Measurements from ENCODE around the gene RAD23A.
A peak's percentile ranks its signal among the peaks of the same experiment; 100 is the strongest.

Gene RAD23A

DNA sequence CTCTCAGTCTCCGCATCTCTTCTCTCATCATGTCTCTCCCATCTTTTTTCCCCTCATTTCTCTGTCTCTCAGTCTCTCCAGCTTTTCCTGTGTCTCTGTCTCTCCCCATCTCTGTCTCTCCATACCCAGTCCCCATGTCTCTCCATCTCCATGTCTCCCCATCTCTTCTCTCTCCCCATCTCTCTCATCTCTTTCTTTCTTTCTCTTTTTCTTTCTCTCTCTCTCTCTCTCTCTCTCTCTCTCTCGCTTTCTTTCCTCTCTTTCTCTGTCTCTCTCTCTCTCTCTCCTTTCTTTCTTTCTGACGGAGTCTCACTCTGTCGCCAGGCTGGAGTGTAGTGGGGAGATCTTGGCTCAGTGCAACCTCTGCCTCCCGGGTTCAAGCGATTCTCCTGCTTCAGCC lies 37.0 kb downstream of the RAD23A start:
- Histone ChIP-seq H2BK120ac (ENCODE audit: low read depth, low read length) (no peak overlapping the region), H4K8ac (ENCODE audit: low read depth, low read length) (no peak overlapping the region), H3K9me3 (replicated peaks in 1 of 2; ENCODE audit: control insufficient read depth in 2 of 2, insufficient read depth in 1 of 2, low read depth in 1 of 2, low read length in 2 of 2) (peaks cover 0 to 7% of the 10 kb centered on the region in 2 donors), H4K91ac (ENCODE audit: low read depth, low read length, poor library complexity) (no peak overlapping the region), H3K23ac (ENCODE audit: low read depth, low read length, poor library complexity) (no peak overlapping the region), H3K4me3 (ENCODE audit: low read length in 2 of 2) (no peak overlapping the region), H3K14ac (ENCODE audit: low read length) (no peak overlapping the region), H3K4me1 (ENCODE audit: control insufficient read depth in 2 of 2, insufficient read depth in 1 of 2, low read depth in 1 of 2, low read length in 2 of 2) (peaks cover 3 to 15% of the 10 kb centered on the region in 2 donors), H3K36me3 (replicated peaks in 1 of 2; ENCODE audit: control insufficient read depth in 2 of 2, insufficient read depth in 2 of 2, low read length in 2 of 2) (no peaks in the 10 kb centered on the region), H2AFZ (ENCODE audit: low read length) (no peak overlapping the region), H2AK5ac (ENCODE audit: low read depth, low read length) (peak overlapping the region; percentile 88), H3K9ac (ENCODE audit: low read depth, low read length, poor library complexity) (no peak overlapping the region), H3K4ac (ENCODE audit: low read length) (no peak overlapping the region), H3K79me1 (ENCODE audit: low read depth, low read length) (no peaks in the 10 kb centered on the region), H3K18ac (ENCODE audit: low read length) (no peak overlapping the region), H2BK12ac (ENCODE audit: low read length) (no peak overlapping the region), H2BK15ac (ENCODE audit: low read length) (no peak overlapping the region), H3K27me3 (ENCODE audit: control insufficient read depth in 3 of 3, insufficient read depth in 3 of 3, low read depth in 1 of 3, low read length in 3 of 3) (peaks cover 0 to 58% (median 41%) of the 10 kb centered on the region in 3 experiments), H3K27ac (replicated peaks; ENCODE audit: low read length) (no peak overlapping the region), H3K4me2 (ENCODE audit: insufficient read depth, low read length, poor library complexity, severe bottlenecking) (no peak overlapping the region), H2BK5ac (ENCODE audit: low read length) (no peak overlapping the region)
- DNase-seq (ENCODE audit: low spot score) = no peak
- WGBS, 2 donors (ENCODE audit: extremely low coverage in 2 of 2, insufficient read length in 2 of 2, insufficient replicate concordance in 1 of 2) = no CpG with 5 or more reads among the region's 6 CpGs

DNA sequence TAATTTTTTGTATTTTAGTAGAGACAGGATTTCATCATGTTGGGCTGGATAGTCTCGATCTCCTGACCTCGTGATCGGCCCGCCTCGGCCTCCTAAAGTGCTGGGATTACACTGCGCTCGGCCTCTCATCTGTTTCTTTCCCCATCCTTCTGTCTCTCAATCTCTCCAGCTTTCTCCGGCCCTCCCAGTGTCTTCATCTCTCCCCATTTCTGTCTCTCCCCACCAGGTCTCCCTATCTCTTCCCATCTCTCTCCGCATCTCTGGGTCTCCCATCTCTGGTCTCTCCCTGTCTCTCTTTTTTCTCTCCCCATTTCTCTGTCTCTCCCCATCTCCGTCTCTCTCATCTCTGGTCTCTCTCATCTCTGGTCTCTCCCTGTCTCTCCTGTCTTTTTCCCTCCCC lies 37.4 kb downstream of the RAD23A start:
- Histone ChIP-seq H3K4me1 (ENCODE audit: control insufficient read depth in 2 of 2, insufficient read depth in 1 of 2, low read depth in 1 of 2, low read length in 2 of 2) (peaks cover 3 to 15% of the 10 kb centered on the region in 2 donors), H2AK5ac (ENCODE audit: low read depth, low read length) (peak overlapping the region; percentile 88), H3K4me3 (ENCODE audit: low read length in 2 of 2) (no peak overlapping the region), H4K8ac (ENCODE audit: low read depth, low read length) (no peak overlapping the region), H3K36me3 (replicated peaks in 1 of 2; ENCODE audit: control insufficient read depth in 2 of 2, insufficient read depth in 2 of 2, low read length in 2 of 2) (no peaks in the 10 kb centered on the region), H3K23ac (ENCODE audit: low read depth, low read length, poor library complexity) (no peak overlapping the region), H3K27me3 (ENCODE audit: control insufficient read depth in 3 of 3, insufficient read depth in 3 of 3, low read depth in 1 of 3, low read length in 3 of 3) (peaks cover 0 to 63% (median 43%) of the 10 kb centered on the region in 3 experiments), H3K4ac (ENCODE audit: low read length) (no peak overlapping the region), H2AFZ (ENCODE audit: low read length) (peak overlapping the region; percentile 63), H3K14ac (ENCODE audit: low read length) (no peak overlapping the region), H3K79me1 (ENCODE audit: low read depth, low read length) (no peaks in the 10 kb centered on the region), H3K9ac (ENCODE audit: low read depth, low read length, poor library complexity) (no peak overlapping the region), H4K91ac (ENCODE audit: low read depth, low read length, poor library complexity) (no peak overlapping the region), H3K27ac (replicated peaks; ENCODE audit: low read length) (no peak overlapping the region), H3K4me2 (ENCODE audit: insufficient read depth, low read length, poor library complexity, severe bottlenecking) (peak overlapping the region; percentile 45), H2BK5ac (ENCODE audit: low read length) (no peak overlapping the region), H2BK15ac (ENCODE audit: low read length) (no peak overlapping the region), H3K9me3 (replicated peaks in 1 of 2; ENCODE audit: control insufficient read depth in 2 of 2, insufficient read depth in 1 of 2, low read depth in 1 of 2, low read length in 2 of 2) (peaks cover 0 to 7% of the 10 kb centered on the region in 2 donors), H3K18ac (ENCODE audit: low read length) (peak overlapping the region; percentile 38), H2BK120ac (ENCODE audit: low read depth, low read length) (no peak overlapping the region), H2BK12ac (ENCODE audit: low read length) (no peak overlapping the region)
- no peak for DNase-seq (ENCODE audit: low spot score)
- WGBS, 2 donors (ENCODE audit: extremely low coverage in 2 of 2, insufficient read length in 2 of 2, insufficient replicate concordance in 1 of 2) = no CpG with 5 or more reads among the region's 10 CpGs

DNA sequence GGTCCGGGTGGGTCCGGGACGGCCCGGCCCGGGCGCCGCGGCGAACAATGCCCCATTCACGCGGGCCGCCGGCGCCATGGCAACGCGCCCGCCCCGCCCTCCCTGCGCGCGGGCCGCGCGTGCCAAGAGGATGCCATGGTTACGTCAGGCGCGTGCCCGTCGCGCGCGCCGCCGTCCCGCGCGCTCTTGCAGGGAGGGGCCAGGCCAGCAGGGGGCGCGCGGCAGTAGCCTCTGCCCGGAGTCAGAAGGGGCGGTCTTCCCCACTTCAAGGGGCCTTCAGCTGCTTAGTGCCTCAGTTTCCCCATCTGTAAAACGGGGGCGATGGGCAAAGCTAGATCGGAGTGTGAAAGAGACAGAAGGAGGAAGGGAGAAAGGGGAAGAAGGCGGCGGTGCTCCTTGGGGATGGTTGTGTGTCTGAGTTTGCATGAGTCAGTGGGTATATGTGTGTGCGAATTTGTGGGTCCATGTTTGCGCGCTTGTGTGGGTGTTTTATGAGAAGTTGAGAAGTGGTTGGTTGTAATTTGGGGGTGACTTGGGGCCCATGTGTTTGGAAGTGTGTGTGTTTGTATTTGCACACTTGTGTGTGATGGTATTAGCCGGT lies 38.0 kb downstream of the RAD23A start:
- Histone ChIP-seq H3K36me3 (replicated peaks in 1 of 2; ENCODE audit: control insufficient read depth in 2 of 2, insufficient read depth in 2 of 2, low read length in 2 of 2) (no peaks in the 10 kb centered on the region), H2BK120ac (ENCODE audit: low read depth, low read length) (no peak overlapping the region), H3K18ac (ENCODE audit: low read length) (no peak overlapping the region), H3K4ac (ENCODE audit: low read length) (no peak overlapping the region), H2AK5ac (ENCODE audit: low read depth, low read length) (no peak overlapping the region), H3K9me3 (replicated peaks in 1 of 2; ENCODE audit: control insufficient read depth in 2 of 2, insufficient read depth in 1 of 2, low read depth in 1 of 2, low read length in 2 of 2) (peaks cover 0 to 7% of the 10 kb centered on the region in 2 donors), H3K4me1 (ENCODE audit: control insufficient read depth in 2 of 2, insufficient read depth in 1 of 2, low read depth in 1 of 2, low read length in 2 of 2) (peaks cover 3 to 15% of the 10 kb centered on the region in 2 donors), H3K4me2 (ENCODE audit: insufficient read depth, low read length, poor library complexity, severe bottlenecking) (peak overlapping the region; percentile 45), H3K23ac (ENCODE audit: low read depth, low read length, poor library complexity) (no peak overlapping the region), H3K27ac (replicated peaks; ENCODE audit: low read length) (no peak overlapping the region), H3K79me1 (ENCODE audit: low read depth, low read length) (no peaks in the 10 kb centered on the region), H3K4me3 (ENCODE audit: low read length in 2 of 2) (no peak overlapping the region), H3K9ac (ENCODE audit: low read depth, low read length, poor library complexity) (no peak overlapping the region), H2BK15ac (ENCODE audit: low read length) (peak overlapping the region; percentile 44), H4K8ac (ENCODE audit: low read depth, low read length) (no peak overlapping the region), H2BK12ac (ENCODE audit: low read length) (no peak overlapping the region), H4K91ac (ENCODE audit: low read depth, low read length, poor library complexity) (no peak overlapping the region), H3K14ac (ENCODE audit: low read length) (no peak overlapping the region), H2BK5ac (ENCODE audit: low read length) (no peak overlapping the region), H3K27me3 (ENCODE audit: control insufficient read depth in 3 of 3, insufficient read depth in 3 of 3, low read depth in 1 of 3, low read length in 3 of 3) (peaks cover 0 to 68% (median 44%) of the 10 kb centered on the region in 3 experiments), H2AFZ (ENCODE audit: low read length) (peak overlapping the region; percentile 63)
- 100% methylated on average over 3 of the region's 51 CpGs; no CpG with 5 or more reads in 1 of the 2 donors for WGBS, 2 donors (ENCODE audit: extremely low coverage in 2 of 2, insufficient read length in 2 of 2, insufficient replicate concordance in 1 of 2)
- peak; percentile 84 for DNase-seq (ENCODE audit: low spot score)

DNA sequence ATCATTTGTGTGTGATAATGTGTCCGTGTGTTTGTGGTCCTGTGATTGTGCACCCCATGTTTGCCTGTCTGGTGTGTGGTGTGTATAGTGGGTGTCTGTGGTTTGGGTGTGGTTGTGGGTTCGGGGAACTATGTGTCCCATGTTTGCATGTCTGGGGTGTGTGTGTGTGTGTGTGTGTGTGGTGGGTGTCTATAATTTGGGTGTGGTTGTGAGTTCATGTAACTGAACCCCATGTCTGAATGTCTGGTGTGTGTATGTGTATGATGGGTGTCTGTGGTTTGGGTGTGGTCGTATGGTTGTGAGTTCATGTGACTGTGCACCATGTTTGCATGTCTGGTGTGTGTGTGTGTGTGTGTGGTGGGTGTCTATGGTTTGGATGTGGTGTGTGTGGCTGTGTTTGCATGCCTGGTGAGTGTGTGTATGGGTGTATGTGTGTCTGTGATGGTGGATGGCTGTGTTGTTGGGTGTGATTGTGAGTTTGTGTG lies 38.5 kb downstream of the RAD23A start:
- peak overlapping the region in 1 of 2 donors; percentile 40 for H3K4me3 ChIP-seq (ENCODE audit: low read length in 2 of 2)
- no peak overlapping the region for H2BK5ac ChIP-seq (ENCODE audit: low read length)
- H2AFZ ChIP-seq (ENCODE audit: low read length) = no peak overlapping the region
- no peak for DNase-seq (ENCODE audit: low spot score)
- peak overlapping the region; percentile 38 for H3K23ac ChIP-seq (ENCODE audit: low read depth, low read length, poor library complexity)
- H3K27ac ChIP-seq (replicated peaks; ENCODE audit: low read length) = no peak overlapping the region
- H3K18ac ChIP-seq (ENCODE audit: low read length) = no peak overlapping the region
- H3K4me1 ChIP-seq (ENCODE audit: control insufficient read depth in 2 of 2, insufficient read depth in 1 of 2, low read depth in 1 of 2, low read length in 2 of 2) = peaks cover 3 to 15% of the 10 kb centered on the region in 2 donors
- H4K8ac ChIP-seq (ENCODE audit: low read depth, low read length) = peak overlapping the region; percentile 7
- H3K27me3 ChIP-seq (ENCODE audit: control insufficient read depth in 3 of 3, insufficient read depth in 3 of 3, low read depth in 1 of 3, low read length in 3 of 3) = peaks cover 0 to 70% (median 47%) of the 10 kb centered on the region in 3 experiments
- H3K4ac ChIP-seq (ENCODE audit: low read length) = no peak overlapping the region
- peaks cover 0 to 7% of the 10 kb centered on the region in 2 donors for H3K9me3 ChIP-seq (replicated peaks in 1 of 2; ENCODE audit: control insufficient read depth in 2 of 2, insufficient read depth in 1 of 2, low read depth in 1 of 2, low read length in 2 of 2)
- H2AK5ac ChIP-seq (ENCODE audit: low read depth, low read length) = peak overlapping the region; percentile 40
- no CpG with 5 or more reads among the region's 3 CpGs for WGBS, 2 donors (ENCODE audit: extremely low coverage in 2 of 2, insufficient read length in 2 of 2, insufficient replicate concordance in 1 of 2)
- no peak overlapping the region for H2BK12ac ChIP-seq (ENCODE audit: low read length)
- H3K79me1 ChIP-seq (ENCODE audit: low read depth, low read length) = no peaks in the 10 kb centered on the region
- H3K4me2 ChIP-seq (ENCODE audit: insufficient read depth, low read length, poor library complexity, severe bottlenecking) = no peak overlapping the region
- H4K91ac ChIP-seq (ENCODE audit: low read depth, low read length, poor library complexity) = no peak overlapping the region
- H2BK120ac ChIP-seq (ENCODE audit: low read depth, low read length) = no peak overlapping the region
- no peak overlapping the region for H3K14ac ChIP-seq (ENCODE audit: low read length)
- H3K9ac ChIP-seq (ENCODE audit: low read depth, low read length, poor library complexity) = no peak overlapping the region
- H3K36me3 ChIP-seq (replicated peaks in 1 of 2; ENCODE audit: control insufficient read depth in 2 of 2, insufficient read depth in 2 of 2, low read length in 2 of 2) = no peaks in the 10 kb centered on the region
- H2BK15ac ChIP-seq (ENCODE audit: low read length) = peak overlapping the region; percentile 44

All from neuronal stem cell (in vitro differentiated cells).